GM19193 (cell line): Measurements from ENCODE around the gene ZNF839.
A peak's percentile ranks its signal among the peaks of the same experiment; 100 is the strongest.

Source experiments
- POLR2A ChIP-seq: IDR thresholded peaks from 4 replicates; pipeline ENCODE4 v1.6.1; 2011; ENCODE audit not compliant: insufficient read depth, insufficient read length; ENCODE audit errors: extremely low read depth

ZNF839 gene

GRCh38 chr14:102297436-102298170, 21.9 kb upstream of the ZNF839 start:
- no peak for TF ChIP-seq POLR2A

- no peak for TF ChIP-seq POLR2A
Measured at GRCh38 chr14:102303664-102304063, 15.9 kb upstream of the ZNF839 start.

GRCh38 chr14:102304611-102305506, 14.7 kb upstream of the ZNF839 start, which contains the start of gene MOK:
Gene MOK, minus strand, starts transcription at chr14:102305164. Its CDS starts 196 bp downstream, at chr14:102304968.
- no peak for TF ChIP-seq POLR2A

GRCh38 chr14:102314242-102315011, 5.1 kb upstream of the ZNF839 start:
- no peak for TF ChIP-seq POLR2A

- TF ChIP-seq POLR2A, result no peak
Measured at GRCh38 chr14:102315121-102315520, 4.4 kb upstream of the ZNF839 start.

- no peak for TF ChIP-seq POLR2A
Measured at GRCh38 chr14:102316338-102316742, 3.2 kb upstream of the ZNF839 start.

- TF ChIP-seq POLR2A, result peak; percentile 34
Measured at GRCh38 chr14:102316743-102317563, 2.6 kb upstream of the ZNF839 start.

GRCh38 chr14:102317564-102318248, 1.8 kb upstream of the ZNF839 start:
- peak; percentile 13 for TF ChIP-seq POLR2A

GRCh38 chr14:102318781-102319276, 717 bp upstream of the ZNF839 start:
- no peak for TF ChIP-seq POLR2A

GRCh38 chr14:102320033-102320660, 601 bp downstream of the ZNF839 start:
- no peak for TF ChIP-seq POLR2A

- TF ChIP-seq POLR2A, result no peak
Measured at GRCh38 chr14:102320671-102321455, 1.3 kb downstream of the ZNF839 start.
